Stimulated activated CD4-positive, alpha-beta T cell treated with anti-CD3 and anti-CD28 coated beads, Interleukin-4, amount 100 ng/mL, for 1 hour (primary cell): ENCODE results near the gene SCYGR5.

Source experiments
- DNase-seq: peaks from one replicate; pipeline ENCODE4 v3.0.0-alpha.2; 2020

The SCYGR5 gene

GRCh38 chr2:227674485-227674884 lies 7.9 kb downstream of the SCYGR5 start:
- no peak for DNase-seq

GRCh38 chr2:227677928-227678327 lies 11.3 kb downstream of the SCYGR5 start:
- no peak for DNase-seq

- DNase-seq, result no peak
Observed at GRCh38 chr2:227684258-227684657, 17.7 kb downstream of the SCYGR5 start.

- no peak for DNase-seq
Observed at GRCh38 chr2:227687189-227687588, 20.6 kb downstream of the SCYGR5 start.

- no peak for DNase-seq
Observed at GRCh38 chr2:227696990-227697679, 30.5 kb downstream of the SCYGR5 start.

GRCh38 chr2:227701556-227701955 lies 35.0 kb downstream of the SCYGR5 start:
- DNase-seq, result no peak

- DNase-seq, result no peak
Observed at GRCh38 chr2:227703280-227703732, 36.7 kb downstream of the SCYGR5 start.

GRCh38 chr2:227703961-227704360 lies 37.4 kb downstream of the SCYGR5 start:
- no peak for DNase-seq

GRCh38 chr2:227706859-227707258 lies 40.3 kb downstream of the SCYGR5 start:
- DNase-seq, result no peak

- DNase-seq, result no peak
Observed at GRCh38 chr2:227707390-227707789, 40.8 kb downstream of the SCYGR5 start.

GRCh38 chr2:227710986-227711385 lies 44.4 kb downstream of the SCYGR5 start:
- no peak for DNase-seq

GRCh38 chr2:227713291-227713690 lies 46.7 kb downstream of the SCYGR5 start:
- DNase-seq, result no peak

GRCh38 chr2:227716501-227716900 lies 49.9 kb downstream of the SCYGR5 start:
- no peak for DNase-seq
